Measurements from ENCODE around the gene SMG5.
"Not testable (repeated sequence)": the region's sequence is repeated elsewhere in the genome, so short reads cannot be mapped to it uniquely, and the experiment has no call there.

The SMG5 gene, protein sequence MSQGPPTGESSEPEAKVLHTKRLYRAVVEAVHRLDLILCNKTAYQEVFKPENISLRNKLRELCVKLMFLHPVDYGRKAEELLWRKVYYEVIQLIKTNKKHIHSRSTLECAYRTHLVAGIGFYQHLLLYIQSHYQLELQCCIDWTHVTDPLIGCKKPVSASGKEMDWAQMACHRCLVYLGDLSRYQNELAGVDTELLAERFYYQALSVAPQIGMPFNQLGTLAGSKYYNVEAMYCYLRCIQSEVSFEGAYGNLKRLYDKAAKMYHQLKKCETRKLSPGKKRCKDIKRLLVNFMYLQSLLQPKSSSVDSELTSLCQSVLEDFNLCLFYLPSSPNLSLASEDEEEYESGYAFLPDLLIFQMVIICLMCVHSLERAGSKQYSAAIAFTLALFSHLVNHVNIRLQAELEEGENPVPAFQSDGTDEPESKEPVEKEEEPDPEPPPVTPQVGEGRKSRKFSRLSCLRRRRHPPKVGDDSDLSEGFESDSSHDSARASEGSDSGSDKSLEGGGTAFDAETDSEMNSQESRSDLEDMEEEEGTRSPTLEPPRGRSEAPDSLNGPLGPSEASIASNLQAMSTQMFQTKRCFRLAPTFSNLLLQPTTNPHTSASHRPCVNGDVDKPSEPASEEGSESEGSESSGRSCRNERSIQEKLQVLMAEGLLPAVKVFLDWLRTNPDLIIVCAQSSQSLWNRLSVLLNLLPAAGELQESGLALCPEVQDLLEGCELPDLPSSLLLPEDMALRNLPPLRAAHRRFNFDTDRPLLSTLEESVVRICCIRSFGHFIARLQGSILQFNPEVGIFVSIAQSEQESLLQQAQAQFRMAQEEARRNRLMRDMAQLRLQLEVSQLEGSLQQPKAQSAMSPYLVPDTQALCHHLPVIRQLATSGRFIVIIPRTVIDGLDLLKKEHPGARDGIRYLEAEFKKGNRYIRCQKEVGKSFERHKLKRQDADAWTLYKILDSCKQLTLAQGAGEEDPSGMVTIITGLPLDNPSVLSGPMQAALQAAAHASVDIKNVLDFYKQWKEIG

DNA sequence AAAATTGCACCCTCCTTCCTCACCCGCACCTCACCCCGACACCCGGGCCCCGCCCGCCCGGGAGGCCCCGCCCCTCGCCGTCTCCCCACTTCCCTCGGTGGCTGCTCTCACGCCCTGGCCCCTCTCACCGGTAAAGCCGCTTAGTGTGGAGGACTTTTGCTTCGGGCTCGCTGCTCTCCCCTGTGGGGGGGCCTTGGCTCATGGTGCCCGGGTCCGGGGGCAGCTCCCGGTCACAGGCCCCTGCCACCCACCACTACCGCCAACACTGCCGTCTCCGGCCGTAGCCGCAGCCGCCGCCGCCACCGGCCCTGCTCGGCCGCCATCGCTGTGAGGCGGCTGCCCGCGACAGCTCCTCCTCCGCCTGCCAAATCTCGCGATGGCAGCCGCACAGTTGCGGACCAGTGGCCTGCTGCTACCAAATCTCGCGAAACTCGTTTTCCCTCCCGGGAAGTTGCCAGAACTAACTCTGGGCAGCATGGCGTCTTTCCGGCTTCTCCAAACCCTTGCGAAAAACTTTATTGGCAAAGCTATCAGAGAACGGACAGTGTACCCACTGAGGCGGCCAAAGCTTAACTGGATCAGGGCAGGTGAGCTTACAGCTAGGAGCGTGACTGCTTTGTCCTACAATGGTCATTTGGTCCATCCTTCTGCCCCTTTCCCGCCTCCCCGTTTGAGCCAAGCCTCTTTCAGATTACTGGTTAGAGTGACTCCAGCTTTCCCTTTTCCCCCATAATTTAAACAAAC is at the start of gene SMG5:
Gene SMG5 (minus strand): TSS at position 347 of the 744 bp plus-strand sequence. CDS start 145 bp downstream, at position 202.
- peak within 1 kb of the TSS; percentile 87 for H3K27ac ChIP-seq

DNA sequence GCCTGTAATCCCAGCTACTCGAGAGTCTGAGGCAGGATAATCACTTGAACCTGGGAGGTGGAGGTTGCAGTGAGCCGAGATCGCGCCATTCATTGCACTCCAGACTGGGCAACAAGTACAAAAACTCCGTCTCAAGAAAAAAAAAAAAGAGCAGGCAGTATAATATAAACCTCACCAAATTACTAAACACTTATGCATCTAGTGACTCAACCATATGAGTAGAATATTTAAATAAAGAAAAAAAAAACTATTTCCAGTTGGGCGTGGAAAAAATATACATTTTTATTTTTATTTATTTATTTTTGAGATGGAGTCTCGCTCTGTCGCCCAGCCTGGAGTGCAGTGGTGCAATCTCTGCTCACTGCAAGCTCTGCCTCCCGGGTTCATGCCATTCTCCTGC is 40.6 kb upstream of the SMG5 start:
- H3K27ac ChIP-seq: peak overlapping the region; percentile 17
- not testable (repeated sequence) for DNase-seq (ENCODE audit: low read depth, low spot score)

More for the DNA sequence above, at the start of gene SMG5:
- peak; percentile 97 for DNase-seq (ENCODE audit: low read depth, low spot score)

DNA sequence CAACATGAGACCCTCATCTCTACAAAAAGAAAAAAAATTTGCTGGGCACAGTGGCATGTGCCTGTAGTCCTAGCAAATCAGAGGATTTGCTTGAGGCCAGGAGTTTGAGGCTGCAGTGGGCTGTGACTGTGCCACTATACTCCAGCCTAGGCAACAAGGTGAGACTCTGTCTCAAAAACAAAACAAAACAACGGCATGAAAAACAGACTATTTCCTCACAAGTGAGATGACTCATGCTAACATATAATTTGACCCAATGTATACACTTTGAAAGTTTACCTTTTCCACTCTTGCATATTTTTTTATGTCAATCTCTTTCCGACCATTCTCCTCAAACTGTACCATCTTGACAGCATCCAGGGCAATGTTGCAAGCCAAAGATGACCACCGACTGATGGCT is 37.9 kb upstream of the SMG5 start:
- DNase-seq (ENCODE audit: low read depth, low spot score): no peak
- no peak overlapping the region for H3K27ac ChIP-seq

DNA sequence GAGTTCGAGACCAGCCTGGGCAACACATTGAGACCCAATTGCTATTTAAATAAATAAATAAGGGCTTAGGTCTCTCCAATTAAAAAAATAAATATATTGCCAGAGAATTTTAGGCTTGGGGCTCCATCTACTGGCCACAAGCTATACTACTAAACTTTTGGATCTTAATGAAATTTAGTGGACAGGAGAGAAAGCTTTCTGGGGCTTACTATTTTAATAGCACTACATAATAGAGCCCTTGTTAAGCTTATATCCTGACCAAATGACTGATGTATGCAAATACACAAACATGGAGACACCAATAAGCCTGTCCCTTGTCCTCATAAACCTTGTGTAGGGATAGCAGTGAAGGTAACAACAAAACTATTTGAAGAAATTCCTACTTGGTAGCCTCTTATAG is 37.0 kb upstream of the SMG5 start:
- DNase-seq (ENCODE audit: low read depth, low spot score): no peak

DNA sequence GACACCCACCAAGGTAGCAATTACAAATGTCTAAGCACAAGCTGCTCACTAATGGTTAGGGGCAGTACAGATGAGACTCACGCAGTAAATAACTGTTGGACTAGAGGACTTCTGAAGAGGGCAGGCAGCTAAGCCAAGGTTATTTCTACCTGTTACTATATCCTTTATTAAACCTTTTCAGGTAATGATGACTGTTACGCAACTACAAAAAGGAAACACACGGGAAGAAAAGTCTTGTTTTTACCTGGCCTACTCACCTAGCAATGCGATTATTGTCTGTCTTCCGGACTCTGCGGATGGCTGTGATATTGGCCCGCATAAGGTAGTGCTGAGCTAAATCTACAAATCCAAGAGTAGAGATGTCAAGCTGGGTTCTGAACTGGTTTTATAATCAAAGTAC is 34.3 kb upstream of the SMG5 start:
- no peak overlapping the region for H3K27ac ChIP-seq
- no peak for DNase-seq (ENCODE audit: low read depth, low spot score)

More for the DNA sequence above, 37.0 kb upstream of the SMG5 start:
- H3K27ac ChIP-seq: no peak overlapping the region

DNA sequence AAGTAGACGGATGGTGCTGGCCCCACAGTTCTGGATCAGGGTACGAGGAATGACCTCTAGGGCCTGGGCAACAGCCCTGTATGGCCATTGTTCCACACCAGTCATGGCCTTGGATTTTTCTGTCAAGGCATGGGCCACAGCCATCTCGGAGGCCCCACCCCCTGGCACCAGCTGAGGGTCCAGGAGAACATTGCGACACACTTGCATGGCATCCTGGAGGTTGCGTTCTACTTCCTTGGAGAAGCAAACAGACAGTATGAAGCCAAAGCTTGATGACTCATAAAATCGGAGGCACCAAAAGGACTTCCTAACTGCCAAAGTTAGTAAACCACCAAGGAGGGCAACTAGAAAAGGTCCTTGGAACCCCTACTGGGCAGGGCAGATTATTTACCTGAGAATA is 28.3 kb upstream of the SMG5 start:
- H3K27ac ChIP-seq: no peak overlapping the region
- DNase-seq (ENCODE audit: low read depth, low spot score): no peak

DNA sequence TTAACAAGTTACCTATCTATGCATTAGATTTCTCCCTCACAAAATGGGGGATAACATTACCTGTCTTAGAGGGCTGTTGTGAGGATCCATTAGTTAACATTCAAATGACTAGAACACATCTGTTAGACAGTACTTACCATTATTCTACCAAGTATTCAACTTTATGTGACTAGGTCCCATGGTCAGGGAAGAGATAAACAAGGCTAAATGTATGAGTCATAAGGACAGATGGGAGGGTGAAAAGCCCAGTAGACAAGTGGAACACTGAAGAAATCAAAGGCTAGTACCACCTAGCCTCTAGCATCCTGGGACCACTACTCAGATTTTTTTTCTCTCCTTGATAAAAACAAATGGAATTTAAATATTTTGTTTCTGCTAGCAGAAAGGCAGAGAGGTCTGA is 25.5 kb upstream of the SMG5 start:
- DNase-seq (ENCODE audit: low read depth, low spot score): no peak
- H3K27ac ChIP-seq: no peak overlapping the region

DNA sequence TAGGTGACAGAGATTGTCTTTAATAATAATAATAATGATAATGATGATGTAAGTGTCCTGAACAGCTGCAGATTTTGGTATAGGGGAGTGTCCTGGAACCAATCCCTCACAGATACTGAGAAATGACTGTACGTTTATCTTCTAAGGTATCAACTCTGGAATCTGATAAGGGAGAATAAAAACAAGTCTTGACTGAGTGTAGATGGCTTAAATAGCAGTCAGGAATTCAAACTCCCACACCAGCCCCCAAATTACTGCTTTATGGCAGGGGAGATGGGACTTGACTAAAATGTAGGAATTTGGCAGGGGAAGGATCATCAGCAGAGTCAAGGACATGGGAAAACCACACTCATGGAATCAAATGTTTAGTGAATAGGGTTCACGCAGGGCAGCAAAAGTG is 22.6 kb upstream of the SMG5 start:
- no peak overlapping the region for H3K27ac ChIP-seq
- no peak for DNase-seq (ENCODE audit: low read depth, low spot score)

DNA sequence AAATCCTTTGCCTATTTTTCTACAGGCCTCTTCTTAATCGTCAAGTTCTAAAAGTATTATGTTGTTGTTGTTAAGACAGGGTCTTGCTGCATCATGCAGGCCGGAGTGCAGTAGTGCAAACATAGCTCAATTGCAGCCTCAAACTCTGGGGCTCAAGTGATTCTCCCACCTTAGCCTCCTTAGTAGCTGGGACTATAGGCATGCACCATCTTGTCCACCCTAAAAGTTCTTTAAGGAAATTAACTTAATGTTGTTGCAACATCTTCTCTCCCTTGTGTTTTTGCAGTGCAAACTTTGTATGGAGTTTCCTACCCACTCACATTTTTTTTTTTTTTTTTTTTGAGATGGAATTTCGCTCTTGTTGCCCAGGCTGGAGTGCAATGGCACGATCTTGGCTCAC is 20.6 kb upstream of the SMG5 start:
- H3K27ac ChIP-seq: no peak overlapping the region

DNA sequence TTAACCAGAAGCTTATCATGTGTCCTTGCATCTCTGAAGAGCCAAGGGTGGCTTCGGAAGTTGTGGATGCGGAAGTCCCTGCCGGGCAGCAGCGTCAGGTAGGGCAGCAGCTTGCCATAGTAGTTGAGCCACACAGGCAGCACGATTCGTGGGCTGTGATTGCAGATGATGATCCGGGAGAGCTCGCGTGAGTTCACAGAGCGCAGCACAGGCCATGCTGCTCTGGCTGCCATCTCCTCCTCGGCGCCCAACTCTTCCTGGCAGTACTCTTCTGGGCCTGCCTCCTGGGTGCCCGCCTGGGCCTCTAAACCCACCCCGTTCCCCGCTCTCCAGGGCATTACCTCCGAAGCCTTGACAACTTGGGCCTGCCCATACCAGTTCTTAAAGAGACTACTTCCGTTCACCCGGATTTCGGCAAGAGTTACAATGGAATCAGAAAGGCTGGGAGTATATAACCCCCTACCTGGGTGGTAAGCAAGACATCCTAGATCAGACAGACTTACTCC is 16.3 kb upstream of the SMG5 start, which contains the start of gene VHLL:
Gene VHLL (minus strand): TSS at position 456 of the 506 bp plus-strand sequence. CDS start 118 bp downstream, at position 338.
- H3K27ac ChIP-seq: no peak within 1 kb of the TSS
- no peak for DNase-seq (ENCODE audit: low read depth, low spot score)

More for the DNA sequence above, 20.6 kb upstream of the SMG5 start:
- no peak for DNase-seq (ENCODE audit: low read depth, low spot score)

DNA sequence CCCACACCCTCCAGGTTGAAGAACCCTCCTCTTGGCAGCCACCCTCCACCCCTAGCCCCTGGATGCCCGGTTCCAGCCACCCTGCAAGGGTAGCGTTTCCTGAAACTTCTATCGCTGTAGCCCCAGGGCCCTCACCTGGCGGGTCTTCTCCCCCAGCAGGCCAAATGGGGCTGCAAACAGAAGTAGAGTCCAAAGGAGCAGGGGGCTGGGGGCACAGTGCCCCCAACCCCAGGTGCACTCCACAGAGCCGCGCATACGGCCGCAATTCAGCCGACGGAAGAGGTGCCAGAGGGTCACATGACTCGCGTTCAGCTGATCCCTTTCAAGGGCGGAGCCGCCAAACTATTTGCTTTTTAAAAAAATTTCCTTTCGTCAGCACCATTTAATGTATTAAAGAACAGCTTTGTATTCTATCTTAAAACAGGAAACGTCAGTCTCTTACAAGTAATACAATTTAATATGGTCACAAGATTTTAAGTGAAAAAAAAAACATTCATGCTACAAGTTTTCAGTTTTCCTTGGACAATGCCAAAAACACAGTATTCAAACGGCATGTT is 12.8 kb upstream of the SMG5 start, which contains the start of gene GLMP:
Gene GLMP (minus strand): TSS at position 289 of the 557 bp plus-strand sequence. CDS start 34 bp downstream, at position 255.
- no peak within 1 kb of the TSS for H3K27ac ChIP-seq
- no peak for DNase-seq (ENCODE audit: low read depth, low spot score)

DNA sequence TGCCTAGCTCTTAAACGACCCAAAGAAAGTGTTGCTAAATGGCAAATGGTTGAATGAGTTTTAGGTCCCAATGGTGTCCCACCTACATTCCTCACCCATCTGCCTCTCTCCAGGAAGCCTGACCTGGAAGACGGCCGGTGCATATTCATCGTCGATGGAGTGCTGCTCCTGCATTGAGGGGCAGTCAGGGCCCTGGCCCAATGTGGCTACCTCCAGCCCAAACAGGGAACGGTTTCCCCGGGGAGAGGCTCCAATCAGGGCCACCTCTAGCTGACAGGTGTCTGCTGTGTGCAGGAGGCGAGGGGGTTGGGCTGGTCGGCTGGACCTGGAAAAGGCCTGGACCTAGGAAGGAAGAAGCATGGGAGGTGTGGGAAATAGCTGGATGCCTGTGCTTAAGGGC is 11.3 kb upstream of the SMG5 start:
- no peak overlapping the region for H3K27ac ChIP-seq
- DNase-seq (ENCODE audit: low read depth, low spot score): no peak

DNA sequence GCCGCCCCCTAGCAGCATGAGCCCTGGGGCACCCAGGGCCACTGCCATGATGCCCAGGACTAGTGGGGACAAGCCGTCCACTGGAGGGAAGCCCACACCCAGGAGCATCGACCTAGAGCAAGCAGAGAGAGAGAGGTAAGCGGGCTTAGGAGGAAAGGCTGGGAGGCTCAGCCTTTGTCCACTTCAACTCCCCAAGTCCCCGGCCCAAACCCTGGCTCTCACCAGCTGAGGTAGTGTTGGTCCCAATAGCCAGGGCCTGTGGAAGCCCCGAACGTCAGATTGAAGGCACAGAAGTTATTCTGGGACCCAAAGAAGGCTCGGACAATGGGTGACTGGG is 10.4 kb upstream of the SMG5 start:
- H3K27ac ChIP-seq: no peak overlapping the region
- DNase-seq (ENCODE audit: low read depth, low spot score): no peak

DNA sequence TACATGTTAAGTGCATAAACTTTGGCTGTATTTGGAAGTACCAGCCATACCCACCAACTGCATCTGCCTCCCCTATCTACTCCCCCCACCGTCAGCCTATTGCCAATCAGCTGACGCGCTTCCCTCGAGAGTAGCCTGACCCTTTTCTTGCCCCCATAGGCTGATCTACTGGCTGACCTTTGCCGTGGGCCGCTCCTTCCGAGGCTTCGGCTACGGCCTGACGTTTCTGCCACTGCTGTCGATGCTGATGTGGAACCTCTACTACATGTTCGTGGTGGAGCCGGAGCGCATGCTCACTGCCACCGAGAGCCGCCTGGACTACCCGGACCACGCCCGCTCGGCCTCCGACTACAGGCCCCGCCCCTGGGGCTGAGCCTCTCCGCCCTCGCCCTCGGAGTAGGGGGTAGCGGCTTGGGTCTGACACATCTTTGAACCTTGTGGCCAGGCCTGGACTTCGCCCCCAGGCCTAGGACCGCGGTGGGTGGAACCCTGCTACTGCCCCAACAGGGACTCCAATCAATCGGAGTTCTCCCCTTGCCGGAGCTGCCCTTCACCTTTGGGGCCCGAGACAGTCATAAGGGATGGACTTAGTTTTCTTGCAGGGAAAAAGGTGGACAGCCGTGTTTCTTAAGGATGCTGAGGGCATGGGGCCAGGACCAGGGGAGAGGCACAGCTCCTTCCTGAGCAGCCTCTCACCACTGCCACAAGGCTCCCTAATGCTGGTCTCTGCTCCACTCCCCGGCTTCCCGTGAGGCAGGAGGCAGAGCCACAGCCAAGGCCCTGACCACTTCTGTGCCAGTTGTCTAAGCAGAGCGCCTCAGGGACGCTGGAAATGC is 8.8 kb upstream of the SMG5 start:
- H3K27ac ChIP-seq: peak overlapping the region; percentile 27

DNA sequence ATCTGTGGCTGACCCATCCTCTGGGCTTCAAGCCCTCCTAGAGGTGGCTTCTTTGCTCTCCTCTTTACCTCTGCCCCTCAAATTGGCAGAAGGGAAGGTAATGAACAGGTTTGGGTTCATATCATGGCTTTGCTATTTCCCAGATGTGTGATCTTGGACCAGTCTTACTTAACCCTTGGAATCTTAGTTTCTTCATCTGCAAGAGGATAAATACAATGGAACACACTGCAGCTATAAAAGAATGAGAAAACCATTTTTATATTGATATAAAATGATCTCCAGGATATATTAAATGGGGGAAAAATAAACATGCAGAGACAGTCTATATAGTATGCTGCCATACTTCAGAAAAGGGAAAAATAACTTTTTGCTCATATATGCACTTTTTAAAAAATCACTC is 7.2 kb upstream of the SMG5 start:
- no peak for DNase-seq (ENCODE audit: low read depth, low spot score)
- no peak overlapping the region for H3K27ac ChIP-seq

More for the DNA sequence above, 8.8 kb upstream of the SMG5 start:
- DNase-seq (ENCODE audit: low read depth, low spot score): no peak

DNA sequence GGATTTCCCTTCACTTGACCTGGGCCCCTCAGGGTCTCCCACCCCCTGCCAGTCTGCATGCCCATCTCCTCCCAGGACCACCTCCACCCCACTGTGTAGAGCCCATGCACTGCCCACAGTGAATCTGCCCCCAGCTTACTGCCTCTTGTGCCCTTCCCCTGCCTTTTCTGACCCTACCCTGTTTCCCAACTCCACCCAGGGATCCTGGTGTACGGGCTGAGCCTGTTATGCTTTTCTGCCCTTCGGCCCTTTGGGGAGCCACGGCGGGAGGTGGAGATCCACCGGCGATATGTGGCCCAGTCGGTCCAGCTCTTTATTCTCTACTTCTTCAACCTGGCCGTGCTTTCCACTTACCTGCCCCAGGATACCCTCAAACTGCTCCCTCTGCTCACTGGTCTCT is 3.4 kb upstream of the SMG5 start:
- DNase-seq (ENCODE audit: low read depth, low spot score): no peak
- no peak overlapping the region for H3K27ac ChIP-seq

DNA sequence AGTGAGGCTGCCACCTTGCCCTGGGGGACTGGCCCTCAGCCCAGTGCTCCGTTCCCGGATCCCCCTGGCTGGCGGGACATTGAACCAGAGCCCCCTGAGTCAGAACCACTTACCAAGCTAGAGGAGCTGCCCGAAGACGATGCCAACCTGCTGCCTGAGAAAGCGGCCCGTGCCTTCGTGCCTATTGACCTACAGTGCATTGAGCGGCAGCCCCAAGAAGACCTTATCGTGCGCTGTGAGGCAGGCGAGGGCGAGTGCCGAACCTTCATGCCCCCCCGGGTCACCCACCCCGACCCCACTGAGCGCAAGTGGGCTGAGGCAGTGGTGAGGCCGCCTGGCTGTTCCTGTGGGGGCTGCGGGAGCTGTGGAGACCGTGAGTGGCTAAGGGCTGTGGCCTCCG is 2.8 kb upstream of the SMG5 start:
- no peak for DNase-seq (ENCODE audit: low read depth, low spot score)
- peak overlapping the region; percentile 87 for H3K27ac ChIP-seq

DNA sequence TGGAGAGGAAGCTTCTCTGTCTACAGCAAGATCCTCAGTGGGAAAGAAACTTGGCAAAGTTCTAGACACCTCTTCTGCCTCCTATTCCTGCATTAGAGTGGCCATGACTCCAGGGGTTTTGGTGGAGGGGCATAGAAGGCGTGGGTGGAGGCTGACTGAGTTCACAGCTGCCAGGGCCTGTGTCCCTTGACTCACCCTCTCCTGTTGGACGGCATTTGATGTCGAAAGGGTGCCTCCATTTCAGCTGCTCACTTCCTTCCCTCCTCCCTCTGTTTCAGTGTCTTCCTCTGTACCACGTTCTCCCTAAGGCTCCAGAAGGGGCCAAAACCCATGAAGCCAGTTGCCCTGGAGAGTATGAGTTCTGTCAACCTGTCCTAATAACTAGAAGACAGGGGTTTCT is 2.1 kb upstream of the SMG5 start:
- no peak for DNase-seq (ENCODE audit: low read depth, low spot score)

DNA sequence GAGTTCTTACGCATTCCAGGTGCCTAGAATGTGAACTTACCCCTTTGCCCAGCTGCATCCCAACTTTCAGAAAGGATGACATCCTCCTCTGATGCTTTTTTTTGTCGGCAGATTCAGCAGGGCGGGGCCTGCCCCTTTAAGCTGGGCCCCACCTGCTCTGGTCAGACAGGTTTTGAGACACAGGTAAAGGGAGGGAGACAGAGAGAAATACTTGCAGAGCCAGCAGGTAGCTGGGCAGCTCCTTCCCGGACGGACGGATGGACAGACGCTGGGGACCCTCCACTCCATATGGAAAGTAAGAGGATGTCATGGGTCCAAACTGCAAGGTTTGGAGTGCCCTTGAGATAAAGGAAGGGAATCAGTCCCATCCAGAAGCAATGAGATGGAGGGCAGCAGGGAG is 1.5 kb upstream of the SMG5 start, which contains the start of gene TMEM79:
Gene TMEM79 (plus strand): TSS at position 214 of the 400 bp plus-strand sequence. CDS start 902 bp downstream, outside the sequence.
- no peak for DNase-seq (ENCODE audit: low read depth, low spot score)
- peak within 1 kb of the TSS; percentile 87 for H3K27ac ChIP-seq

More for the DNA sequence above, 2.1 kb upstream of the SMG5 start:
- peak overlapping the region; percentile 87 for H3K27ac ChIP-seq
